ENCODE results near the gene NBPF11.
"Not testable (repeated sequence)": the region's sequence is repeated elsewhere in the genome, so short reads cannot be mapped to it uniquely, and the experiment has no call there.

Gene NBPF11

GRCh38 chr1:148151911-148152656 is at the start of gene NBPF11:
NBPF11 (minus strand) TSS chr1:148152281; CDS start chr1:148127003, 25,278 bp downstream.
- peak; percentile 63 for DNase-seq

GRCh38 chr1:148197396-148197795 is 45.3 kb upstream of the NBPF11 start:
- DNase-seq: not testable (repeated sequence)

- not testable (repeated sequence) for DNase-seq
Measured at GRCh38 chr1:148196949-148197348, 44.9 kb upstream of the NBPF11 start.

DNA sequence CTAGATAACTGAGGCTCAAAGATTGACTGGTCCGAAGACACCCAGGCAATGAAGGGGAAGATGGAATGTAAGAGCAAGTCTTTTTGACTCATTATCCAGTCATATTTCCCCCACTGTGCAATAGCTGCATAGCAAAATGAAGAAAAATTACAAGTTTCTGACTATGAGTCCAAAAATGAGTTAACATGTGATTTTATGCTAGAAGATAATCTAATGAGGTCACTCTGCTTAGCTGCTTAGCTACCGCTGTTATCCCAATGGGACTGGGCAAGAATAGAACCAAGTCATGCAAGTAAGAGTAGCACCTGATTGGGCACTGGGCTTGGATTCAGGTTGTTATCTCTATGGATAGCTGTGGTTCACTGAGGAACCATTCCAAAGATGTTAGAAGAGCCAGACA is 43.0 kb upstream of the NBPF11 start:
- DNase-seq: not testable (repeated sequence)

GRCh38 chr1:148188768-148189167 is 36.7 kb upstream of the NBPF11 start:
- not testable (repeated sequence) for DNase-seq

GRCh38 chr1:148178682-148179081 is 26.6 kb upstream of the NBPF11 start:
- DNase-seq: not testable (repeated sequence)

- DNase-seq: not testable (repeated sequence)
Measured at GRCh38 chr1:148175414-148175813, 23.3 kb upstream of the NBPF11 start.

GRCh38 chr1:148171995-148172394 is 19.9 kb upstream of the NBPF11 start:
- not testable (repeated sequence) for DNase-seq

GRCh38 chr1:148166558-148167492 is 14.7 kb upstream of the NBPF11 start:
- DNase-seq: no peak

DNA sequence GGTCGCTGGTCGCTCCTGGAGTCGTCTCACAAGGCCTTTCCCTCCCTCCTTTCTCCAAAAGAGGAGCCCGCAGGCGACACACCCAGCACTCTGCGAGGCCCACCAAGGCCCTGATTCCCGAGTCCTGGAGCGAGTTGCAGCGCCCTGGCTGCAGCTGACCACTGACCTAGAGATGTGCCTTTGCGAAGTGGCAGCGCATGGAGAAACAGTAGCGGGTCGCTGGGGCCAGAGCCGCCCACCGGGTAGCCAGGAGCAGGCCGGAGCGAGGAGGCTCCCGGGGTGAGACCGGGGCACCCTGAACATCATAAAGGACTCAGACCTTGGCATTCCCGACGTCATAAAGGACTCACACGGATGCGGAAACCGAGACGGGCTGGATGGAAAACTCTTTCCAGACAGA is 10.3 kb upstream of the NBPF11 start:
- no peak for DNase-seq

DNA sequence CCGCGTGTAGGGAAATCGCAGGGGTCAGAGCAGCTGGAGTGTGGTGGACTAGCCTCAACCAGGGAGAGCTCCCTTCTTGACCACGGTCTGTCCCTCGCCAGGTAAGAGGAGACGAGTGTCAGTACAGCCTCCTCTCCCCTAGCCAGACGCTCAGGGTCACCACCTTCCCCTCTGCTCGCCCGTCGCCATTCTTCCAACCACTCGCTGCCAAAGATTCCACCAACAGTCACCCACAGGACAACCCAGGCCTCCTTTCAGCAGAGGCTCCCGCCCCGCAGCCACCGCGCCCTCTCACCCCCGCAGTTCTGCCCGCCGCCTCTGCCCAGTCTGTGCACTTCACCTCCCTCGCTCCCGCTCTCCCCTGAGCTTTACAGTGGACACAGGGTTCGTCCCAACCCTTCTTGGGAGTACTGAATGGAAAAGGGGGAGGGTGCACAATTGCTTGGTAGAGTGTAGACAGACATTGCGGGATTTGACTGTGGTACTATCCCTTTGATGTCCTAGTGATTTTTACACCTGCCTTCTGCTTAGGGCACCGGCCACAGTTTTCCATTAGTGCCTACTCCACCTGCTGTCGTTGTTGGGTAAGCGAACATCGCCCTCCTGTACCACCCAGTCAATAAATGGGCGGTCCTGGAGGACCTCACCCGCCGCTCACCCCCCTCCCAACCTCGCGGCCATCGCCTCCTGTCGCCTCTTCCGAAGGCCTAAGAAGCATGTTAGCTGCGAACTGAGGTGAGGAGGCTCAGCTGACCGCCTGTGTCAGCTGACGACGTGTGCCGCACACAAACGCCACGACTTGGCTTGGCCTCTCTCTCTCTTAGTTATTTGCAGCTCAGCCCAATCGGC is 9.2 kb upstream of the NBPF11 start:
- no peak for DNase-seq

GRCh38 chr1:148160343-148161052 is 8.4 kb upstream of the NBPF11 start:
- DNase-seq: no peak

DNA sequence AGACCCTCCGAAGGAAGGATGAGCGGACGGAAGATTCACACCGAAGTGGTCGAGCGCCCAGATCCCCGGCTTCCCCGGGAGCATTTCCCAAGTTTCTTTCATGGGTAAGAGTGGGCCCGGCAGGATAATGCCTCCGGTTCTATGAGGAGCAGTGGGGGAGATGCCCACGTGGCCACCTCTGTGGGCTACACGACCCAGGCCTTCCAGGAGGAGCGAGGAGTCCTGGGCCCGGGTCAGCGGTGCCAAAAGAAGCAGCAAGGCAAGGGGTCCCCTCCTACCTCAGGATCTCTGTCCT is 7.9 kb upstream of the NBPF11 start:
- no peak for DNase-seq

GRCh38 chr1:148158341-148159003 is 6.4 kb upstream of the NBPF11 start:
- DNase-seq: no peak

DNA sequence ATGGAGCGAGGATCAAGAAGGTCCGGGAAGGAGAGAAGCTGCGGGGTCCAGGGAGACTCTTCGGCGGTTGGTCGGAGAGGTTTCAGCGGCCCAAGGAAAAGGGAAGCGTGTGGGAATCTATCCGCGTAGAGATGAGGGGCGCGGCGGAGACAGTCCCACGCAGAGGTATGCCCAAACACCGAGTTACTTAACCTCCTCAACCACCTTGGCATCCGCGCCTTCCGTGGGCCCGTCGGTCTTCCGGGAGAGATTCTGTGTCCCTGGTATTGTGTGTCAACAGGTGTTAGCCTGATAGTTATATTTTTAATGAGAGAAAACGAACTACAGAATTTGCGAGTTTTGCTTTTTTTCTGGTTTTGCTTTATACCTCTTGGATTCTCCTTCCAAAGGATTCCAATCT is 5.7 kb upstream of the NBPF11 start:
- not testable (repeated sequence) for DNase-seq

GRCh38 chr1:148155494-148156275 is 3.6 kb upstream of the NBPF11 start:
- DNase-seq: not testable (repeated sequence)

DNA sequence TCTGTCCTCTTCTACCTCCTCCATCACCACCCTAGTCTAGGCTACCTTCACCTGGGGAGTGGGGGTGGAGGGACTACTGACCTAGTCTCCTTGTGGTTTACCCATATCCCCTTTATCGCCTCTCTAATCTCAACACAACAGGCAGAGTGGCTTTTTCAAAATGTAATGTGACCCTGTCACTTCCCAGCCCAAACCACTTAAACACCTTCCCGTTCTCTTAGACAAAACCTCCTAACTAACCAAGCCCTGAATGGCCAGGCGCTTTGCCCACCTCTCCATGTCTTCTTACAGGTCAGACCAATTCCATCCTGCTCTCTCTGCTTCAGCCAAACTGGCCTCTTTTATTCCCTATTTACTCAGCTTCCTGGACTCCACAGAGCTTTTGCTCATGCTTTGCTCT is 714 bp upstream of the NBPF11 start:
- not testable (repeated sequence) for DNase-seq

DNA sequence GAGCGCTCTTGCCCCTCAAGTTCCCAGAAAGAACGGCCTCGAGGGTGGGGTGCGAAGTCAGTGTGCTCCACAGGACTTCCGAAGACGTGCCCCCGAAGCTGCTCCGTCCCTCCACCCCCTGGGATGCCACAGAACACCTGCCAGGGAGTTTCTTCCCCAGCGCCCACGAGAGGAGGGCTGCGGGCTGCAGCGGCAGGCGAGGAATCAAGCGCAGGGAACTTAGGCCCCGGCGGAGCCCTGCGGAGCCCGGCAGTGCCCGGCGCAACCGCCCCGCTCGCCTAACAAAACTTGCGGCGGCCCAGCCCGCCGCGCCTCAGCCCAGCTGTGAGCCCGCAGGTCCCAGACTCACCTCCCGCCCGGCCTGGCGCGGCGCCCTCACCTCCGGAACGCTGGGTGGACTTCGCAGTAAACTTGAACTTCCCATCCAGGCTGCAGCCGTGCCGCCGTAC is 686 bp downstream of the NBPF11 start:
- DNase-seq: not testable (repeated sequence)

GRCh38 chr1:148150945-148151344 is 1.1 kb downstream of the NBPF11 start:
- not testable (repeated sequence) for DNase-seq

DNA sequence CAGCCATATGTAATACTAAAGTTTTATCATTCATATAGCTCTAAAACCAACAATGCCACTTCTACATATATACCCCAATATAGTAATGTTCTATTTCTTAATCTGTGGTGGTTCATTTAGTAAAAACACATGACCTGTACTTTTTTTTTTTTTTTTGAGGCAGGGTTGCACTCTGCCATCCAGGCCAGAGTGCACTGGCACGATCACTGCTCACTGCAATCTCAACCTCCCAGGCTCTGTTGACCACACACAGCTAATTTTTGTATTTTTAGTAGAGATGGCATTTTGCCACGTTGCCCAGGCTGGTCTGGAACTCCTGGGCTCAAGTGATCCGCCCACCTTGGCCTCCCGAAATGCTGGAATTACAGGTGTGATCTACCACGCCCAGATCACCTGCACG is 2.1 kb downstream of the NBPF11 start:
- not testable (repeated sequence) for DNase-seq

Measured in activated T-cell treated with anti-CD3 and anti-CD28 coated beads for 4 hours (primary cell).